Fibroblast of villous mesenchyme (primary cell): ENCODE measurements around the gene MS4A2. TPM values are rescaled to one million over a fixed set of nuclear protein-coding genes. Genes with fewer than 3 reads are reported as not detected.
"Not testable (repeated sequence)": the region's sequence is repeated elsewhere in the genome, so short reads cannot be mapped to it uniquely, and the experiment has no call there.

ENCODE experiments used
- DNase-seq: peaks from one replicate; pipeline ENCODE4 v3.0.0-alpha.2; 2010; ENCODE audit warnings: low read depth
- H3K4me3 ChIP-seq: 2 replicates; pipeline ENCODE4 v1.5.1; 2011; ENCODE audit warnings: low read depth, mild to moderate bottlenecking, low read length
- total RNA-seq: library from RNA; depleted of rRNA; stranded (reverse); fragments of >200 nt; gene quantifications from 2 replicates; pipeline ENCODE4 v1.2.3, GENCODE V29; 2012
- TF ChIP-seq, protein P1 (sequence below): IDR thresholded peaks from 2 replicates; pipeline ENCODE4 v1.5.1; 2012; ENCODE audit warnings: low read depth, mild to moderate bottlenecking, low read length; ENCODE audit not compliant: insufficient read depth

The MS4A2 gene
- total RNA-seq, 1 donor = not detected

DNA sequence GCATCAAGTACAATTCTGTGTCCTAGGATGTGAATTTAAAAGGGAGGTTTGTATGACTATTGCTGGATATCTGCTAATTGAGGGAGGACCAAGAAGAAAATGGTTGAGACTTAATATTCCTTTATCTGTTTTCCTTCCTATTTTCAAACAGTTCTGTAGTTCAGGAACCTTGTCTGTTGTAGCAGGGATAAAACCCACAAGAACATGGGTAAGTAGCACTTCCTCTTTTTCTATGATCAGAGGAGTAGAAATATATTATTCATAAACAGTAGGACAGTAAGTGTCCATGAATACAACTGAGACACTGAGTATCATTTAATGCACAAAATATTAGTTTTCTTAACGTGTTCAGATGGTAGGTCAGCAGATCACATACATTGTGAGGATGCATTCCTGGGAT, 24.4 kb upstream of the MS4A2 start:
- DNase-seq = no peak
- H3K4me3 ChIP-seq = no peak overlapping the region
- TF ChIP-seq, protein P1, sequence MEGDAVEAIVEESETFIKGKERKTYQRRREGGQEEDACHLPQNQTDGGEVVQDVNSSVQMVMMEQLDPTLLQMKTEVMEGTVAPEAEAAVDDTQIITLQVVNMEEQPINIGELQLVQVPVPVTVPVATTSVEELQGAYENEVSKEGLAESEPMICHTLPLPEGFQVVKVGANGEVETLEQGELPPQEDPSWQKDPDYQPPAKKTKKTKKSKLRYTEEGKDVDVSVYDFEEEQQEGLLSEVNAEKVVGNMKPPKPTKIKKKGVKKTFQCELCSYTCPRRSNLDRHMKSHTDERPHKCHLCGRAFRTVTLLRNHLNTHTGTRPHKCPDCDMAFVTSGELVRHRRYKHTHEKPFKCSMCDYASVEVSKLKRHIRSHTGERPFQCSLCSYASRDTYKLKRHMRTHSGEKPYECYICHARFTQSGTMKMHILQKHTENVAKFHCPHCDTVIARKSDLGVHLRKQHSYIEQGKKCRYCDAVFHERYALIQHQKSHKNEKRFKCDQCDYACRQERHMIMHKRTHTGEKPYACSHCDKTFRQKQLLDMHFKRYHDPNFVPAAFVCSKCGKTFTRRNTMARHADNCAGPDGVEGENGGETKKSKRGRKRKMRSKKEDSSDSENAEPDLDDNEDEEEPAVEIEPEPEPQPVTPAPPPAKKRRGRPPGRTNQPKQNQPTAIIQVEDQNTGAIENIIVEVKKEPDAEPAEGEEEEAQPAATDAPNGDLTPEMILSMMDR = no peak

DNA sequence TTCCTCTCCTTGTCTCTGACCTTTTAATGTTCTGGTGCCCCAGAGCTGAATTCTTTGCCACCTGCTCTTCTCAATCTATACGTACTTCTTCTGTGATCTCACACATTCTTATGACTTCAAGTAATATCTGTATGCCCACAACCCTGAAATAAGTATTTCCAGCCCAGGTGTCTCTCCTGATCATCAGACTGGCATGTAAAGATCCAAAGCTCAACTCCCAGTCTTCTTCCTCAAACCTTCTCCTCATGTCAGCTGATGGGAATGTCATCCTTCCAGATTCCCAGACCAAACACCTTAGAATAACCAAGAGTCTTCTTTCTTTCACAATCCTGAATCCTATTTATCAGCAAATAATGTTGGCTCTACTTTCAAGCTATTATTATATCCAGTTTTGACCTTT, 22.7 kb upstream of the MS4A2 start:
- DNase-seq = no peak
- TF ChIP-seq, protein P1 = no peak
- H3K4me3 ChIP-seq = no peak overlapping the region

DNA sequence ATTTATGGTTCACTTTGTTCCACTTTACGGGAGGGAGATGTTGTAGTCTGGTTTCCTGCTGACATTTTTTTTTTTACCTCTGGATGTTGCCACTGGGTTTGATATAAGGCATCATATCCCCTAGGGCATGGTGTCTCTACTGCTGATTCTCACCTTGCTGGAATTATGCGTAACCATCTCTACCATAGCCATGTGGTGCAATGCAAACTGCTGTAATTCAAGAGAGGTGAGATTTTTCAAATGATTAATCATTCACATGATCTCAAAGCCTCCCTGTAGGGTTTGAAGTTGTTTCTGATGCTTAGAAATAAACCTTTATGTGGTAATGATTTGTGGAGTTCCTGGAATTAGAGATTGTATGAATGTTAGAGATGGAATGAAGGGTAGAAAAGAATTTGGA, 19.0 kb upstream of the MS4A2 start:
- TF ChIP-seq, protein P1 = no peak
- no peak for DNase-seq

DNA sequence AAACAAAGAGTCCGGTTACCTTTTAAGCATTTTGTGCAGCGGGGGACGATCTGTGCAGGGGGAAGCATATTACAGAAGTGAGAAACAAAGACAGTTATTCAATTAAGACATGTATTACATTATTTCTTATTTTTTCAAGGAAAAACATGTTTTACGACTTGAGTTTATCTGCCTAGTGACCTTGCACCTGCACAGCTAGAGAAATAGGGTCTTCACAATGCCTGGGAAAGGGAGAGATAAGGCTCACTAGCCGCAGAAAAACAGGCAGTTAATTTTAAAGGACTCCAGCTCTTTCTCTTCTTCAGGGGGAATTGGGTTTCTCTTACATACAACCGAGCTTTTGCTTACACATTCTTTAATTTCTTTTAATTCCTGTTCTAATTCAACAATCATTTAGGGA, 16.8 kb upstream of the MS4A2 start:
- H3K4me3 ChIP-seq, DNase-seq: not testable (repeated sequence)

More for the DNA sequence above, 19.0 kb upstream of the MS4A2 start:
- H3K4me3 ChIP-seq = no peak overlapping the region

DNA sequence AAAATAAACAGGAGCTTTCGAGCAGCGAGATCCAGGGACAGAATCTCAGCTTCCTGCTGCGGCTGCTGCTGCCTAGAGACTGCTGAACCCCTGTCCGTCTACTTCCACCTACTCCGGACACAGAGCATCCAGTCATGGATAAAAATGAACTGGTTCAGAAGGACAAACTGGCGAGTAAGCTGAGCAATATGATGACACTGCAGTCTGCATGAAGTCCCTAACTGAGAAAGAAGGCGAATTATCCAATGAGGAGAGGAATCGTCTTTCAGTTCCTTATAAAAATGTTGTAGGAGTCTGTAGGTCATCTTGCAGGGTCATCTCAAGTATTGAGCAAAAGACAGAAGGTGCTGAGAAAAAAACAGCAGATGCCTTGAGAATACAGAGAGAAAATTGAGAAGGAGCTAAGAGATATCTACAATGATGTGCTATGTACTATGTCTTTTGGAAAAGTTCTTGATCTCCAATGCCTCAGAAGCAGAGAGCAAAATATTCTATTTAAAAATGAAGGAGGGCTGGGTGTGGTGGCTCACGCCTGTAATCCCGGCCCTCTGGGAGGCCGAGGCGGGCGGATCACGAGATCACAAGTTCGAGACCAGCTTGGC, 11.1 kb upstream of the MS4A2 start:
- TF ChIP-seq, protein P1 = no peak
- no peak overlapping the region for H3K4me3 ChIP-seq
- no peak for DNase-seq

DNA sequence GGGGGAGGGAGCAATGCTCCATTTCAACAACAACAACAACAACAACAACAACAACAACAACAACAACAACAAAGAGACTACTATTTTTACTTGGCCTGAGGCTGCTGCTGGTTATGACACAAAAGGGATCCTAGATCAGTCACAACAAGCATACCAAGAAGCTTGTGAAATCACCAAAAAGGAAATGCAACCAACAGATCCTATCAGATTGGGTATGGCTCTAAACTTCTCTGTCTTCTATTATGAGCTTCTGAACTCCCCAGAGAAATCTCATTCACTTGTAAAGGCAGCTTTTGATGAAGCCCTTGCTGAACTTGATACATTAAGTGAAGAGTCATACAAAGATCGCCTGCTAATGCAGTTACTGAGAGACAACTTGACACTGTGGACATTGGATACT, 10.5 kb upstream of the MS4A2 start:
- no peak for DNase-seq
- TF ChIP-seq, protein P1 = no peak
- H3K4me3 ChIP-seq = no peak overlapping the region

DNA sequence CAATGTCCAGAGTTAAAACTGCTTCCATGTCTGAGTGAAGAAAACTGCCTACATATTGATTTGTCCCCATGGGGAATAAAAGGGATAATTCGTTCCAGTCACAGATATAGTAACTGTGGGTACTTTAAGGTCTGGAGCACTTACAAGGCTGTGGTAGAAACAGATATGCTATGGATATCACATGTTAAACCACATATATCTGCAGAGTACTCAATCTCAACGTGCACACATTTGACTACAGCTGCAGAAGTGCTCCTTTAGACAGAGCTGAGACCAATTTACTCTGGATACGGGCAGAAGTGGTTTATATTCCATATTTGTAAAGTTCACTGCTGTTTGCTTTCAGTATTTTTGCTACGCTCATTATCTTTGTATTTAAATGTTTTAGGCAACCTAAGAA, 9.7 kb upstream of the MS4A2 start:
- no peak overlapping the region for H3K4me3 ChIP-seq

More for the DNA sequence above, 9.7 kb upstream of the MS4A2 start:
- DNase-seq = no peak
- TF ChIP-seq, protein P1 = no peak
